Measurements from ENCODE around the gene RSPO1. TPM values are rescaled to one million over a fixed set of nuclear protein-coding genes. Genes with fewer than 3 reads are reported as not detected.

RSPO1 gene
- total RNA-seq, 2 donors from 2014 or later, result 0.27 to 0.32 TPM

GRCh38 chr1:37614105-37614504, 20.6 kb downstream of the RSPO1 start:
- H3K27ac ChIP-seq, result no peak overlapping the region
- no peaks in the 10 kb centered on the region for H3K36me3 ChIP-seq
- DNase-seq, result no peak
- no peaks in the 10 kb centered on the region for H3K9me3 ChIP-seq
- no peaks in the 10 kb centered on the region for H3K27me3 ChIP-seq
- no peak overlapping the region for H3K4me3 ChIP-seq
- no peak for TF ChIP-seq CTCF (IDR thresholded peaks at IDR 0.05)
- intact Hi-C loops (cut with DNase I), result no loop called here
- H3K4me1 ChIP-seq, result no peaks in the 10 kb centered on the region
- no peak overlapping the region for H3K9ac ChIP-seq (ENCODE audit: low read depth in 2 of 2, low read length in 2 of 2)

GRCh38 chr1:37612186-37612585, 22.5 kb downstream of the RSPO1 start:
- no peaks in the 10 kb centered on the region for H3K36me3 ChIP-seq

DNA sequence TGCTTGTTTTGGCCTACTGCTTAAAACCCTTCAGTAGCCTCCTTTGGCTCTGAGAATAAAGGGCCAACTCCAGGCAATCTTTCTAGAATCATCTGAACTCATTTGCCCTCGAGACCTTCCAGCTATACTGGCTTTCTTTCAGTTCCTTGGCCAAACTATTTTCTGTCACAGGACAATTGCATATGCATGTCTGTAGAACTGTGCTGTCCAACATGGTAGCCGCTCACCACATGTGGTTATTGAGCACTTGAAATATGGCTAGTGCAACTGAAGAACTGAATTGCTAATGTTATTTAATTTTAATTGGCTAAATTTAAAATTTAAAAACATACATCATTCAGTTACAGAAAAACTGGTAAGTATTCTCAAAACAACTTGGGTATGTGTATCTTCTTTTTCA, 24.7 kb downstream of the RSPO1 start:
- no peak for TF ChIP-seq CTCF (IDR thresholded peaks at IDR 0.05)

More at GRCh38 chr1:37612186-37612585, 22.5 kb downstream of the RSPO1 start:
- Histone ChIP-seq H3K4me1 (no peaks in the 10 kb centered on the region), H3K9ac (ENCODE audit: low read depth in 2 of 2, low read length in 2 of 2) (no peak overlapping the region), H3K27me3 (no peaks in the 10 kb centered on the region), H3K4me3 (no peak overlapping the region), H3K27ac (no peak overlapping the region), H3K9me3 (no peaks in the 10 kb centered on the region)
- TF ChIP-seq CTCF (IDR thresholded peaks at IDR 0.05), result no peak
- no peak for DNase-seq
- intact Hi-C loops (cut with DNase I), result no loop called here

DNA sequence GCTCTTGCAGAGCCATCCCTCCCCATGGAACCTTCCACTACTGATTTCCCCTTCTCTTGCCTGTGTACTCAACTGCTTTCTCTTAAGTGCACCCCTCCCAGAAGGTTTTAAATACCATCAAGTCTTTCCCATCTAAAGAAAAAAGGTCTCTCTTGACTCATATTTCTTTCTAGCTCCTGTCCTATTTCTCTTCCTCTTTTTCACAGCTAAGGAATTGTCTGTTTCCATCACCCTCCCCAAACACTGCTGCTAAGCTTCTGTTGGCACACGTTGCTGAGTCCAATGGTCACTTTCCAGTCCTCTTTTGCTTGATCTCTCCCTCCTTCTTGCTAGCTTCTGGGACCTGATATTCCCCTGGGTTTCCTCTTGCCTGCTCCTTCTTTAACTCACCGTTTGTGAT, 25.7 kb downstream of the RSPO1 start:
- H3K4me3 ChIP-seq, result no peak overlapping the region
- H3K9ac ChIP-seq (ENCODE audit: low read depth in 2 of 2, low read length in 2 of 2), result no peak overlapping the region
- no peaks in the 10 kb centered on the region for H3K4me1 ChIP-seq
- no peaks in the 10 kb centered on the region for H3K9me3 ChIP-seq
- H3K36me3 ChIP-seq, result no peaks in the 10 kb centered on the region
- no peak for TF ChIP-seq CTCF (IDR thresholded peaks at IDR 0.05)
- H3K27me3 ChIP-seq, result no peaks in the 10 kb centered on the region
- H3K27ac ChIP-seq, result no peak overlapping the region
- intact Hi-C loops (cut with DNase I), result loop anchor here (10.0 kb wide), 1 partner anchor 256 kb away; no protein-coding TSS in a partner anchor
- DNase-seq, result no peak

More for the DNA sequence above, 24.7 kb downstream of the RSPO1 start:
- Histone ChIP-seq H3K4me3 (no peak overlapping the region), H3K4me1 (no peaks in the 10 kb centered on the region), H3K27me3 (no peaks in the 10 kb centered on the region), H3K36me3 (no peaks in the 10 kb centered on the region), H3K9ac (ENCODE audit: low read depth in 2 of 2, low read length in 2 of 2) (no peak overlapping the region), H3K9me3 (no peaks in the 10 kb centered on the region), H3K27ac (no peak overlapping the region)
- DNase-seq, result no peak
- intact Hi-C loops (cut with DNase I), result loop anchor here (10.0 kb wide), 1 partner anchor 255 kb away; no protein-coding TSS in a partner anchor

GRCh38 chr1:37606481-37607263, 28.0 kb downstream of the RSPO1 start:
- H3K4me1 ChIP-seq, result no peaks in the 10 kb centered on the region
- H3K27me3 ChIP-seq, result no peaks in the 10 kb centered on the region
- intact Hi-C loops (cut with DNase I), result loop anchor here (10.0 kb wide), 1 partner anchor 258 kb away; no protein-coding TSS in a partner anchor
- H3K27ac ChIP-seq, result no peak overlapping the region
- H3K9ac ChIP-seq (ENCODE audit: low read depth in 2 of 2, low read length in 2 of 2), result no peak overlapping the region
- H3K36me3 ChIP-seq, result no peaks in the 10 kb centered on the region
- no peaks in the 10 kb centered on the region for H3K9me3 ChIP-seq
- DNase-seq, result no peak
- H3K4me3 ChIP-seq, result no peak overlapping the region
- no peak for TF ChIP-seq CTCF (IDR thresholded peaks at IDR 0.05)
